ENCODE data around the gene GRB10. TPM values are rescaled to one million over a fixed set of nuclear protein-coding genes. Genes with fewer than 3 reads are reported as not detected.
A peak's percentile ranks its signal among the peaks of the same experiment; 100 is the strongest.

GRB10 gene
- total RNA-seq, 2 donors from 2014 or later, result 45.4 to 52.6 TPM

DNA sequence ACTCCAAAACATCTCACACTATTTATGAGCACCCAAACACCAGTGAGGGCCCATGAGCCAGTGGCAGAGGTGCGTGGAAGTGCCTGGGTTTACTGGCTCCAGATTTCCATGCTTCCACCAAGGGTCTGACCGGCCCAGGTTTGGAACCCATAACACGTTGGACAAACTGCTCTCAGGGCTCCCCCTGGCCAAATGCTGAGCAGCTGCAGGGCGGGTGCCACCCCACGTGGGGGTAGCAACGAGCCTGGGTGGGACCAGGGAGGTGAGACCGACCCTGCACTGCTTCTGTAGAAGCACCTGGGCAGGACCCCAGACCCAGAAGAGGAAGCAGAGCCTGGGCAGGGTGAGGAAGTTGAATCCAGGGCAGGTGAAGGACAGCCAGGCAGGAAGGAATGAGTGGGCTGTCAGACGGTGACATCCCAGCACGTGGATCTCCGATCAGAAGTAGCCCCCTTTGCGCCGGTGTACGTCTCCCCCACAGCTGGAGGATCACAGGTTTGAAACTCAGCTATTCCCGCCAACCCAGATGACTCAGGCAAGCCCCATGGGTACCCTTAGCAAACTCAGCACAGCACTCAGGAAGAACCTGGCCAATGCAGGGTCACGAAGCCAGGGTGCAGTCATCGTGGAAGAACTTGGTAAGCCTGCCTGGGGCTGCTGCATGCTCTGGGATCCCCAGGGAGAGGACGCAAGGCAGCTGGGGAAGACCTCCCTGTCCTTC lies 117.1 kb downstream of the GRB10 start:
- intact Hi-C loops (cut with DNase I), result no loop called here
- peak; percentile 78 for DNase-seq (ENCODE audit: low spot score)

DNA sequence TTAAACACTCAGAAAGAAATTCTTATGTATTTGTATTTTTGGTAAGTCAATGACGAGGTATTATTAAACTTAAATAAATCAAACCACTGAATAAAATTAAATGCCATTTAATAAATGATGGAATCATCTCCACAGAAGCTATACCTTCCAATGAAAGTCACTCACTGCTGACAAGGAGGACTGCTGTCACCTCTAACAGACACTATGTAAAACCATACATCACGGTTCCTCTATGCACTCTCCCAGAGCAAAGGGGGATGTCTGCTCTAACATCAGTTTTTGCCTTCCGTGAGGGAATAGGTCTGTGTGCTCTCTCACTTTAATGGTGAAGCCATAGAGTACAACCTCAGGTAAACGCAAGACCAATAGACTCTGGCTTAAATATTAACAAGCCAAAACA lies 117.8 kb downstream of the GRB10 start:
- intact Hi-C loops (cut with DNase I), result no loop called here
- no peak for DNase-seq (ENCODE audit: low spot score)

DNA sequence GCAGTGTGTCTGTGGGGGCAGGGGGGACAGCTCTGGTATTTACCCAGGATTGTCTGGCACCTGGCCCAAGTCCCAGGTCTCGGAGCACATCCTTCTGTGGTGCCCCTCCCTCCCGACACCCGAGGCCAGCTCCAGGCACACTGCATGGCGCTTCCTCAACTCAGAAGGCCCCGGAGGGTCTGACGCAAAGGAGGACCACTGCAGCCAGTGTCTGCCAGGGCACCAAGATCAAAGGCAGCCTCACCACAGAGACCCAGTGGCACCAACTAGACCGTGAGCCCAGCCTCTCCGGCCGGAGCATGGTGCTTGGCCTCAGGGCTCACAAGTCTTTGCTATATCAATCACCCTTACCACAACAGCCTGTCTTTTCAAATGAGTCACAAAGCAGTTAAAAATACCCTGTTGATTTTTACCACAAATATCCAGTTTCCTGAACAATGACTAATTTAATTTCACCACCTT lies 118.2 kb downstream of the GRB10 start:
- intact Hi-C loops (cut with DNase I), result no loop called here
- DNase-seq (ENCODE audit: low spot score), result peak; percentile 71

DNA sequence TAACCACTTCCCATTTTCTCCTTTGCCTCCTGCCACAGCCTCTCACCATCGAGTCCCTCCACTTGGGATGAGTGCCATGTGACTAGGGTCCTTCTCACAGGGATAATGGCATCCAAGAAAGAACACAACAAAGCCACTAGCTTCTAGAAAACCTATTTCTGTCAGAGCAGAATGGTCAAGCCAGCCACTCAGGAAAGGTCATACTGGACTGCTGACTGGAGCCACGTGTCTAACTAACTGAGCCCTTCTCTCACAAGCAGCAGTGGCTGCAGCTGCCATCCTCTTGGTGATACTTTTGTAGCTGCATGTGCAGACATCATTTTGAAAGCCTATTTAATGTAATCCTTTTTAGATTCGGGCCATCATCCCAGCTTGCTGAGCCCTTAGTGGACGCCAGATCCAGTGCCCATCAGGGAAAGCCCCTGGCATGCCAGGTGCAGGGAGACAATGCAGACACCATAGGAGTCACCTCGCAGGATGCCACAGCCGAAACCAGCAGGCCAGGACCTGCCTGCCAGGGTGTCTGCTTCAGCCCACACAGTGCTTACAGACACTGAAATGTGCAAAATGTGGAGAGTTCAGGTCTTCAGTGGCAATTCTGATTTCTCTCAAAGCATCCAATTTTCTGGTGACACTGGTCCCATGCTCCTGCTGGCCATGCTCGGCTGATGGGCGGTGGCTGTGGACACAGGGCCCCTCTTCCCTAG lies 119.1 kb downstream of the GRB10 start:
- peak; percentile 62 for DNase-seq (ENCODE audit: low spot score)
- intact Hi-C loops (cut with DNase I), result no loop called here

DNA sequence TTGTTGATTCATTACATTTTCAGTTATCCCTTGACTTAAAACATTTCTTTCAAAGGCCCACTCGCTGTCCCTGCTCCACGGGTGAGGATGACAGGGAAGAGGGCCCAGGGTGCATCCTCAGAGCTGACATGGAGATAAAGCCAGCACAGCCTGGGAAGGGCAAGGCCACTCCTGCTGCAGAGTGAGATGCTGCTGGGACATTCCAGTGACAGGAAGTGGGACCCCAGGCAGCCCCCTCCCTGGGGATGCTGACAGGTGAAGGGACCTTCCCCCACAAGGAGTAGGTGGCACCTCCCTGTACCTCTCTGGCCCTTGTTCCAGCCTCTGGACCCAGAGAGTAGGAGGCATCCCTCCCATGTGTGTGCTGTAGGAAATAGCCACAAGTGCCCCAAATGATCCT lies 119.7 kb downstream of the GRB10 start:
- peak; percentile 64 for DNase-seq (ENCODE audit: low spot score)
- intact Hi-C loops (cut with DNase I), result no loop called here

DNA sequence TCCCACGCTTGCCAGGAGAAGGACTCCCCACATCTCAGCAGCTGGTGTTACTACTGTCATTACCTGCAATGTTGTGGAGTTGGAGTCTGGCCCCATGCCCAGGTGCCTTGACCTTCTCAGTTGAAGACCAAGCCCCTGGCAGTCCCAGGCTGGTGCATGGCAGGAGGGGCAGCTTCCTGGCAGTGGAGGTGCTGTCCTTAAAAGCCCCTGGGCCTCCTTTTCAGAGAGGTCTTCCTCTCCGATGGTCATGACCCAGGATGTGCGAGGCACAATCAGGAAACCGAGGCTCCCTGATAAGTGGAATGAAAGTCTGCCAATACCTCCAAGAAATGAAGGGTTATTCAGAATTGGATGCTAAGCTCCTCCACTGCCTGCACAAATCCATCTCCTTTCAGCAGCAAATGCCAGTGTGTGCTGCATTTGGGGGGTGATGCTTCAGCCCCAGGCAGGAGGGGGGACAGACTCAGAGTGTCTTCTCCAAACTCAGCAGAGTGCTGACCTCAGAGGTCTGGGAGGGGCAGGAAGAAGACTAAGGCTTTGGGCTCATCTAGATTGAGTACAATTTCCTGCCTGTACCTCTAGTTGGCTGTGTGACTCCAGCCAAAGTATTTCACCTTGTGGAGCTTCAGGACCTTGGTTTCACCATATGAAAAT lies 120.5 kb downstream of the GRB10 start:
- DNase-seq (ENCODE audit: low spot score), result peak; percentile 65
- intact Hi-C loops (cut with DNase I), result no loop called here

DNA sequence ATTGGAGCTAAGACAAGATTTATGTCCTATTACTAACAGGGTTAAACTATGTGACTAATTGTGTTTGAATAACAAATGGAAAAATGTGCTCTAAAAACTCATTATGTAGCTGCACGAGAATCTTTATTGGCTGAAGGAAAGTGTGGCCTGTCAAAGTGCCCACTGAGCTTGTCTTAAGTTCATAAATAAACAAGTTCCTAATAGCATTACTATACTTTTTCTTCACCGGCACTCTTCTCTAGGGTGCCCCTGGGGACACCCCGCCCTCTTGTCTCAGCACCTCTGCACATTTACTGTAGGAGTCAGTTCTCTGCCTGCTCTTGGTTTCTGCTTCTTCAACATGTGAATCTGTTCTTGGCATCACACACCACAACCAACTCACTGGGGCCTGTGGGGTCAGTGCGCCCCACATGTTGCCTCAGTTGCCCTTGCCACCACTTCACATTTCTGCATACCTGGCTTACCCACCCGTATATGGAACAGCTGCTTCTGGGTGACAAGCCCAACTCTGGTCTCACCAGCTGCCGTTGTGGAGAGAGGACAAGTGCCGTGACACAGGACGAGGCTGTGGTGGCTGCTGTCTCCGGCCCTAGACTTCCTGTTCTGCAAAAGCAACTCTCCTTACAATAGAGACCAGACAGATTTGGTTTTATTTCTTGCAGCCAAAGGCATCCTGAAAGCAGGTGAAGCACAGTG lies 121.2 kb downstream of the GRB10 start:
- intact Hi-C loops (cut with DNase I), result no loop called here

DNA sequence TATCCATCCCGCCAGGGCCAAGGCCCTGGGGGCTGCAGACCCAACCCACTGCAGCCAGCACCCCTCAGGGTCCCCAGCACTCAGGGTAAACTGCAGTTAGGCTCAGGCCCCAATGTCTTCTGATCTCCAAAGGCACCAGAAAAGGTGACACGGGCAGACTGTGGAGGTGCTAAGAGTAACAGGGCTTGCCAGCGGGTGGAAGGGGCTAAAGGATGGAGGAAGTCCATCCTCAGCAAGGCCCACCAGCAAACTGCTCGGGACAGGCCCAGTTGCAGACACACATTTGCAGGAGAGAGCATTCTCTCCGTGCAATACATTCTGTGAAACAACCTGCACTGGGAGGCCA lies 121.9 kb downstream of the GRB10 start:
- intact Hi-C loops (cut with DNase I), result no loop called here
- no peak for DNase-seq (ENCODE audit: low spot score)

More for the DNA sequence above, 121.2 kb downstream of the GRB10 start:
- peak; percentile 76 for DNase-seq (ENCODE audit: low spot score)

DNA sequence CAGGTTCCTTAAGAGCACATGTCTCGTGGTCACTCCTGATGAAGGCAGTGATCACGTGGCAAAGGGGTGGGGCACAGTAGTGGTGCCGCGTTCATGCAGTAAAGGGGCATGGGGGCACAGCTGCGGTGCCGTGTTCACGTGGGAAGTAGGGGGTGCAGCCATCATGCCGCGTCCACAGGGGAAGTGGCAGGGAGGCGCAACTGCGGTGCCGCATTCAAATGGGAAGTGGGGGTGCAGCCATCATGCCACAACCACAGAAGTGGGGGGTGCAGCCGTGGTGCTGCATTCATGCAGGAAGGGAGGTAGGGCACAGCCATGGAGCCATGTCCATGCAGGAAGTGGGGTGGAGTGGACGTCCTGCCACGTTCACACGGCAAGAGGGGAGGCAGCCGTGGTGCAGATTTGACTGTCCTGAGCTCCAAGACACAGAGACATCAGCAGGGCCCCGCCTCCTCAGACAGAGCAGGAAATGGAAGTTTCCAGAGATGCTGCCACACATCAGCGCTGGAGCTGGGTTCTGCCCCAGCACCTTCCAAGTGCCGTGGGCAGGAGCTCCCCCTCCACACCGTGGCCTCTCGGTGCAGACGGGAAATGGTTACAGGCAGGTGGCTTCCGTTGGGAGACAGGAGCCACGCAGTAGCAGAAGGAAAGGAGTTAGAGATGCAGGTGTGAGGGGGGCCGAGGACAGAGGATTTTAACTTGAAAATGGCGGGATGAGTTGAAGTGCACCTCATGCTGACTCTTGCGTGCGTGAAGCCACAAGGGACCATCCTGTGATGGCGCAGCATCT lies 122.5 kb downstream of the GRB10 start:
- peak; percentile 86 for DNase-seq (ENCODE audit: low spot score)
- intact Hi-C loops (cut with DNase I), result no loop called here

DNA sequence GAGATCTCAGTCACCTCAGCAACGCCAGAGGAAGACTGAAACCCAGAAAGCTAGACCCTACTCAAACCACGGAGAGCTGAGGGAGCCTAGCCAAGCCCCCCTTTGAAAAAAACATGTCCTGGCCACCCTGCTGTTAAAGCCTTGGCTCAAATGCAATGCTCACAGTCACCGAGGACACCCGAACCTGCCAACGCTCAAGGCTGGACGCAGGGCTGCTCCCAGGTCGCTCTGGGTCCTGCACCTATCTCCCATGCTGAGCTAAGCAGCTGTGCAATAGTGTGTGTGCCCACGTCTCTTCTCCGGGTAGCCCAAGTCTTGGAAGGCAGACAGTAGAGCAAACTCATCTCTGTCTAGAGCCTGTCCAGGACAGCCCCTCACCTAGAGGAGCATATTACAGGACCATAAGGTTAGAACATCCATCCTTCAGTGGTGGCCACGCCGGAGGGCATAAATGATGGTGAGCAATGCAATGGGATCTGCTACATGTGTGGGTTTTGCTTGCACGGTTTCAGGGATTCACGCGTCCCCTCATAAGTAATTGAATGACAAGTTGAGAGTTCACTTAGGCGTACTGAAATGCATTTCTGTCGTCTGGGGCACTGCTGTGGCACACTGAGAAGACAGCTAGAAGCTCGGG lies 123.2 kb downstream of the GRB10 start:
- peak; percentile 47 for DNase-seq (ENCODE audit: low spot score)
- intact Hi-C loops (cut with DNase I), result no loop called here

DNA sequence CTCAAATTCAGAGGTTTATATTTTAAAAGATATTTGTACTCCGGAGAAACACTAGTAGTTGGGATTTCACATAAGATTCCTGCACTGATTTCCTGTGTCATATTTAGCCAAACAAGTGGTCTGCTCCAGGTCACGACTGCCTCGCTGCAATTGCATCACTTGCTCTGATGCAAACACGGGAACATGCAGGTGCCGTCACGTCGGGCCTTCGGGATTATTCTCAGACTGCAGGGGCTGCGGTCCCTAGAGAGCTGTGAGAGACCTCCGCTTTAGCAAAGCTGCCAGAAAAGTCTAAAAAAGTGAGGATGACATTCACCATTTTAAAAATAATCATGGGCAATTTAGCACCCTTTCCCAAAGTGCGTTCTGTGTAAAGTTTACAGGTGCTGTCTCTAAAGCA lies 124.0 kb downstream of the GRB10 start:
- intact Hi-C loops (cut with DNase I), result no loop called here
- peak; percentile 68 for DNase-seq (ENCODE audit: low spot score)

DNA sequence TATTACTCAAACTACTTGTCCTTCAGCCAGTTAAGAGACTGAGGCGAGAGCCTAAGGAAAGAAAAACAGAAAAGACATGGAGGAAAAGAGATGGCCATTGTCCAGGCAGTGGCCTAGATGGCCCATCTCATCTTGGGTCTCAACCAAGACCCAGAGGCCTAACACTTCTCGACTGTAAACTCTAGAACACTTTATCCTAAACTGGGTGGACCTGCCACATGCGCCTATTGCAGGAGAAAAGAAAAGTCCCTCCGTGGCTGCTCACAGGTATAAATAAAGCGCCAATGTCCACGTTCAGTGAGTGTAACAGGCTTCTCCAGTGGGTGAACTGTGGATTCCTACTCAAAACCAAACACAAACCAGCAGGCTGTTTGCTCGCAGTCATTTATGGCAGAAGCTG lies 124.8 kb downstream of the GRB10 start:
- no peak for DNase-seq (ENCODE audit: low spot score)
- intact Hi-C loops (cut with DNase I), result no loop called here

DNA sequence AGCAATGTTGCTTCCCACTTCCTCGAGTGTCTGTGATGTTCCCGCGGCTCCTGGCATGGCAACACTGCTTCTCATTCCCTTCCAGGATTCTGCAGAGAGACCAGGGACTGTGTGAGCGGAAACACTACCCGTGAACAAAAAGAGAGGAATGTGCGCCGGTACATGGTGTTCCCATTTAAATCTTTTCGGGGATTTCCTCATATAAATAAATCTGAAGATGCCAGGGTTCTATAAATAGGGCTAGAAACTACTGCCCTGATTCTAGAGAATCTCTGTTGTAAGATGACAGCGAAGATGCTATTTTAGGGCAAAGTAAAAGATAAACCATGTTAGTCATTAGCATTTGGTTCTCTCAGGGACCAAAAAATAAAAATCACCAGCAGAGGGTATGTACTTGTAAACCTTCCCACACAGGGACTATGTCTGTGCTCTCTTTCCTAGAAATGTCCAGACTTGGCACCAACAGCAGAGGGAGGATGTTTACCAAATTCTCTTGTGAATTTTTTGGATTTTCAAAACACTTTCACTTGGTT lies 125.3 kb downstream of the GRB10 start:
- intact Hi-C loops (cut with DNase I), result no loop called here
- DNase-seq (ENCODE audit: low spot score), result peak; percentile 93

DNA sequence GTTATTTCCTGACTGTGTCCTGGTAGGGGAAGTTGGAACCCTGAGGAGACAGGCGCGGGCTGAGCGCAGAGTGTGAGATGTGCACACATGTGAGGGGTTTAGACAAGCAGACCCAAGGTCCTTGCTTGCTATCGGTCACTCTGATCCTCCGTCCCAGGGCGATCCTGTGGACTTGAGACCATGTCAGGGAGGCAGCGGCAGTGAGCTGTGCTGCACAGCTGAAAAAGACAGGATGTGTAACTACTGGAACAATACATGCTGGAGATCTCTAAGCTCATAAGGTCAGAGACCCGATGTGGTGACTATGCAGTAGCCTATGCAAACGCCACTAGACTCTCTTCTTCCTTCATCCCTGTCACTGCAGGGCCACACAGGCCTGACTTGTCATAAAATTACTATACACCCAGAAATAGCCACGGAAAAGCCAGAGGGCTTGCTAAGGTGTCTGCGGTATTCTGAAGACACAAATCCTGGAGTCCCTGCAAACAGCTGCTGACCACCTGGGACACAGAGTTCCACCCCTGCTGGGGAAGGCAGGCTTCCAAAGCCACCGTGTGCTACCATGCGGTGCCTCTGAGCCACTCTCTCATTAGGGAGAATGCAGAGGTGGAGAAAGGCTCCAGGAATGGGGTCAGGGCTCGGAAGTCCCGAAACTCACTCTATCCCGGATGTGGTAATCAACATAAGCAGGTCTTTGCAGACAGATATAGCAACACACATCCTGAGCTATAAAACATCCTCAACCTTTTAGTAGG lies 126.4 kb downstream of the GRB10 start:
- intact Hi-C loops (cut with DNase I), result no loop called here
- DNase-seq (ENCODE audit: low spot score), result peak; percentile 58

DNA sequence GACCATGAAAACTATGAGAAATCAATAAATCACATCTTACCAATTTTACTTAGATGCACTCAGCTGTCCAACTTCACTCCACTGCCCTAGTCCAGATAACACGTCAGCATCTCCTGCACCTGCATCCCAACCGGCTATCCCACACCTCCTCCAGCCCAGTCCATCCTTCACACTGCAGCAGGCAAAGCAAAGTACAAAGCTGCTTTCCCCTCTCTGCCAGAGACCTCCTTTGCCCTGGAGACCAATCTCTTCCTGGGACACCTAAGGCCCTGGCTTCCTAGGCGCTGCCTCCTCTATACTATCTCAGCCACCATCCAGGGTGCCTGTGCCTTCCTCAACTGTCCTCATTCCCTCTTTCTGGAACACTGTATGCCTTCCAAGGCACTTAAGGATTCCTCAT lies 127.2 kb downstream of the GRB10 start:
- intact Hi-C loops (cut with DNase I), result no loop called here
- peak; percentile 36 for DNase-seq (ENCODE audit: low spot score)

DNA sequence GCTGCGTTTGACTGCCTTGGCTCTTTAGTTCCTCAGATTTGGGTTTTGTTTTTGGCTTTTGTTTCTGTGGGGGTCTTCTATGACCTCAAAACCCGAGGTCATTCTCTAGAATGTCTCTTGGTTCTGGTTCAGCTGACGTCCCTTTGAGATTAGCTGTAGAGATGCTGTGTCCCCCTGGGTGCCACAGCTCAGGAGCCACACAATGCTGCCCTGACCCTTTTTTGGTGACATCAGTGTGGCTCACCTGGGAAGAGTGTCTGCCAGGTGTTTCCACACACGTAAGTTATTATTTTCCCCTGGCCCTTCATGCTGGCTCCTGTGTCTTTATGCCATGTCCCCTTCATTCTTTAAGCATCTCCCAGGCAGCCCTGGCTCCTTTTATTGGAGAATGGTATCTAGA lies 127.7 kb downstream of the GRB10 start:
- DNase-seq (ENCODE audit: low spot score), result peak; percentile 37
- intact Hi-C loops (cut with DNase I), result no loop called here

DNA sequence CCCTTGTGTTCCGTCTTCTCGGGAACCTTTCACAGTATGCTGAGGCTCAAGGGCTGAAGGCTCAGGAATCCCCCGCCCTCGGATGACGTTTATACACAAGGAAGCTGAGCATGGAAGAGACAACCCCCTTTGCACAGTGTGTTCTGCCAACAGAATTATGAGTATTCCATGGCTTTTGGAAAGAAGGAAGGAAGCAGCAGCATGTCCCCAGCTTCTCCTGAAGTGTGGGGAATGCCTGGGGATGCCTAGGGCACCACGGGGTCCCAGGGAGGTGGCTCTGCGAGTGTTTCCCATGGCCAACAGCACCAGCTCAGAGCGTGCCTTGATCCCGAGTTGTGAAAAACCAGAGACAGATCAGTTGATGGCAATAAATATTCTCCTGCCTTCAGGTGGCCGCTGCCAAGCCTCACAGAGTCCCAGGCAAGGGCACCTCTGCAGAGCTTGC lies 128.7 kb downstream of the GRB10 start:
- peak; percentile 90 for DNase-seq (ENCODE audit: low spot score)
- intact Hi-C loops (cut with DNase I), result no loop called here
